CD4-positive, alpha-beta T cell treated with Interleukin-4 for 1 hour (primary cell): ENCODE results near the gene C9orf57.
A peak's percentile ranks its signal among the peaks of the same experiment; 100 is the strongest.
"Not testable (repeated sequence)": the region's sequence is repeated elsewhere in the genome, so short reads cannot be mapped to it uniquely, and the experiment has no call there.

Source experiments
- DNase-seq, 2 donors: peaks; one replicate each; pipeline ENCODE4 v3.0.0-alpha.2; 2020 to 2022

Gene C9orf57

GRCh38 chr9:72060513-72060912 lies at the start of gene C9orf57:
Gene C9orf57 (minus strand): TSS chr9:72060613. CDS start chr9:72059331, 1,282 bp downstream.
- DNase-seq = no peak

- no peak for DNase-seq
Observed at GRCh38 chr9:72102520-72102919, 42.1 kb upstream of the C9orf57 start.

- DNase-seq = not testable (repeated sequence)
Observed at GRCh38 chr9:72095520-72095919, 35.1 kb upstream of the C9orf57 start.

- no peak for DNase-seq
Observed at GRCh38 chr9:72092820-72093219, 32.4 kb upstream of the C9orf57 start.

- no peak for DNase-seq
Observed at GRCh38 chr9:72089451-72090130, 29.2 kb upstream of the C9orf57 start.

- no peak for DNase-seq
Observed at GRCh38 chr9:72082536-72082935, 22.1 kb upstream of the C9orf57 start.

GRCh38 chr9:72074666-72075065 lies 14.3 kb upstream of the C9orf57 start:
- not testable (repeated sequence) for DNase-seq

- no peak for DNase-seq
Observed at GRCh38 chr9:72065076-72065475, 4.7 kb upstream of the C9orf57 start.

- DNase-seq = no peak
Observed at GRCh38 chr9:72052122-72052521, 8.3 kb downstream of the C9orf57 start.

GRCh38 chr9:72048850-72049249 lies 11.6 kb downstream of the C9orf57 start:
- no peak for DNase-seq

- no peak for DNase-seq
Observed at GRCh38 chr9:72046630-72047456, 13.6 kb downstream of the C9orf57 start.

- DNase-seq = no peak
Observed at GRCh38 chr9:72044095-72044494, 16.3 kb downstream of the C9orf57 start.

GRCh38 chr9:72043576-72043975 lies 16.8 kb downstream of the C9orf57 start:
- DNase-seq = no peak

GRCh38 chr9:72042928-72043327 lies 17.5 kb downstream of the C9orf57 start:
- no peak for DNase-seq

GRCh38 chr9:72041775-72042194 lies 18.6 kb downstream of the C9orf57 start:
- peak in 1 of 2 donors; percentile 26 for DNase-seq

- DNase-seq = no peak
Observed at GRCh38 chr9:72041369-72041768, 19.0 kb downstream of the C9orf57 start.

GRCh38 chr9:72039532-72039931 lies 20.9 kb downstream of the C9orf57 start:
- no peak for DNase-seq

GRCh38 chr9:72038890-72039410 lies 21.5 kb downstream of the C9orf57 start:
- peak; percentile 58 to 59 for DNase-seq

- DNase-seq = no peak
Observed at GRCh38 chr9:72038408-72038807, 22.0 kb downstream of the C9orf57 start.

GRCh38 chr9:72037571-72037970 lies 22.8 kb downstream of the C9orf57 start:
- no peak for DNase-seq

GRCh38 chr9:72030767-72031166 lies 29.6 kb downstream of the C9orf57 start:
- no peak for DNase-seq

GRCh38 chr9:72029986-72030385 lies 30.4 kb downstream of the C9orf57 start:
- no peak for DNase-seq

- no peak for DNase-seq
Observed at GRCh38 chr9:72025906-72026305, 34.5 kb downstream of the C9orf57 start.

- DNase-seq = no peak
Observed at GRCh38 chr9:72023596-72023995, 36.8 kb downstream of the C9orf57 start.
